ENCODE measurements around the gene TMEM183A.

The TMEM183A gene

DNA sequence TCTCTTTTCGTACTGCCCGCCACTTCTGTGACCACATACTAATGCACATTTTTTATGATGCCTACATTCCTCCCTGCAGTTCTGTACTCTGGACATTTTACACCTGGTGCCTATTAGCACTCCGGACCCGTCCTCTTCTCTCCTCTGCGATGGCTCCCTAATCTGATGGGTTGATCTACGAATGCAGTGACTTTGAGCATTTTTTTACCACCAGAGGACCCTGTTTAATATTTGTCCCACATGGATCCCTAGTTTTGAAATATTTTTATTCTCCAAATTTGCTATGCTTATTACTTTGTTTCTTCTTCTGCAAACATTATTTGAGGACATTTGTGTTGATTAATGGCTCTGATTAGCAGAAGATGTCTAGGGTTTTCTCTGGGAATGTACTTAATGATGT is 24.3 kb downstream of the TMEM183A start:
- H2AFZ ChIP-seq (ENCODE audit: low read length): no peak overlapping the region
- H3K36me3 ChIP-seq (ENCODE audit: insufficient read depth, low read length): no peaks in the 10 kb centered on the region
- H3K4me1 ChIP-seq (ENCODE audit: insufficient read depth, low read length, severe bottlenecking): peaks cover 4% of the 10 kb centered on the region
- no peaks in the 10 kb centered on the region for H3K27me3 ChIP-seq (ENCODE audit: insufficient read depth, low read length)
- no peak overlapping the region for H3K4me3 ChIP-seq (ENCODE audit: low read depth, low read length, poor library complexity, severe bottlenecking)
- H3K79me2 ChIP-seq (ENCODE audit: insufficient read depth, low read length): no peaks in the 10 kb centered on the region
- TF ChIP-seq, protein P1, sequence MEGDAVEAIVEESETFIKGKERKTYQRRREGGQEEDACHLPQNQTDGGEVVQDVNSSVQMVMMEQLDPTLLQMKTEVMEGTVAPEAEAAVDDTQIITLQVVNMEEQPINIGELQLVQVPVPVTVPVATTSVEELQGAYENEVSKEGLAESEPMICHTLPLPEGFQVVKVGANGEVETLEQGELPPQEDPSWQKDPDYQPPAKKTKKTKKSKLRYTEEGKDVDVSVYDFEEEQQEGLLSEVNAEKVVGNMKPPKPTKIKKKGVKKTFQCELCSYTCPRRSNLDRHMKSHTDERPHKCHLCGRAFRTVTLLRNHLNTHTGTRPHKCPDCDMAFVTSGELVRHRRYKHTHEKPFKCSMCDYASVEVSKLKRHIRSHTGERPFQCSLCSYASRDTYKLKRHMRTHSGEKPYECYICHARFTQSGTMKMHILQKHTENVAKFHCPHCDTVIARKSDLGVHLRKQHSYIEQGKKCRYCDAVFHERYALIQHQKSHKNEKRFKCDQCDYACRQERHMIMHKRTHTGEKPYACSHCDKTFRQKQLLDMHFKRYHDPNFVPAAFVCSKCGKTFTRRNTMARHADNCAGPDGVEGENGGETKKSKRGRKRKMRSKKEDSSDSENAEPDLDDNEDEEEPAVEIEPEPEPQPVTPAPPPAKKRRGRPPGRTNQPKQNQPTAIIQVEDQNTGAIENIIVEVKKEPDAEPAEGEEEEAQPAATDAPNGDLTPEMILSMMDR (IDR thresholded peaks at IDR 0.05; ENCODE audit: low read length): peak; percentile 66
- no peak for TF ChIP-seq EZH2 (IDR thresholded peaks at IDR 0.05; ENCODE audit: borderline replicate concordance, low read length)
- H3K9ac ChIP-seq (ENCODE audit: low read length): no peak overlapping the region
- H3F3A ChIP-seq (ENCODE audit: insufficient read depth, low read length): no peaks in the 10 kb centered on the region
- no peak overlapping the region for H3K4me2 ChIP-seq (ENCODE audit: low read length)
- no peak overlapping the region for H3K27ac ChIP-seq (ENCODE audit: low read depth, low read length, poor library complexity, severe bottlenecking)
- H3K9me3 ChIP-seq (ENCODE audit: low read length): no peaks in the 10 kb centered on the region
- H4K20me1 ChIP-seq (ENCODE audit: insufficient read depth, low read length): no peaks in the 10 kb centered on the region
- no peaks in the 10 kb centered on the region for H3K9me2 ChIP-seq (ENCODE audit: low read depth, low read length)

DNA sequence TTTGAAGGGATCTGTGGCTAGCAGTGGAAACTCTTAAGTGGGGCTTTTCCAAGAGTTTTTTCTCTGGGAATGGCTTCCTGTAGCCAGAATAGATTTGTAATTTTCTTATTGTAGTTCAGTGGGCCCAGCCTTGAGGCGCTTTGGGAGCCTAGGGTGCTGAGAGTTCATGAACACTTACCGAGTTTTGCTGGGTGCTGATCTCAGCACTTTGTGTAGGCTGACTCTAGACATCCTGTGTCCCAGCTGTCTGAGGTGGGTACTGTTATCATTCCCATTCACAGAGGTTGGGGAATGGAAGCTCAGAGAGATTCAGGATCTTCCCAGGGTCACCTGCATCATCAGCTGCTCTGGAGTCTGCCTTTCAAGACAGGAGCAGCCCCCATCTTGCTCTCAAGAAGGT is 26.1 kb downstream of the TMEM183A start:
- no peaks in the 10 kb centered on the region for H3K4me1 ChIP-seq (ENCODE audit: insufficient read depth, low read length, severe bottlenecking)
- H3K79me2 ChIP-seq (ENCODE audit: insufficient read depth, low read length): no peaks in the 10 kb centered on the region
- TF ChIP-seq, protein P1 (IDR thresholded peaks at IDR 0.05; ENCODE audit: low read length): no peak
- TF ChIP-seq EZH2 (IDR thresholded peaks at IDR 0.05; ENCODE audit: borderline replicate concordance, low read length): no peak

DNA sequence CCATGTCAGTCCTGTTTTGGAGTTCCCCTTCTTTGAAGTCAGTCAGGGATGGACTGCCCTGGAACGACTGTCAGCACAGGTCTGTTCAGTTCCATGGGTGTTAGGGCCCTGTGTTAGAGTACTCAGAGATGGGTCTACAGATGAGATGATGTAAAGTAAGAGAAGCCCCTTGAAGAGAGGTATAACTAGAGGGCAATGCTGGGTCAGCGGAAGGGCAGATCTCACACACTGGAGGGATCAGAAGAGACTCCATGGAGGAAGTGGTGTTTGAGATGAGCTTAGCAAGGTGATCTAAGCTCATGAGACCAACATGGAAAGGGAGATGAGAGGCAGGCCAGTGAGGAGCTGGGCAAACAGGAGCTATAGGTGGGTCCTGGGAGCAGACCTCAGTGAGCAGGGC is 26.7 kb downstream of the TMEM183A start:
- H3K36me3 ChIP-seq (ENCODE audit: insufficient read depth, low read length): no peaks in the 10 kb centered on the region
- no peaks in the 10 kb centered on the region for H3F3A ChIP-seq (ENCODE audit: insufficient read depth, low read length)
- no peaks in the 10 kb centered on the region for H4K20me1 ChIP-seq (ENCODE audit: insufficient read depth, low read length)
- no peak overlapping the region for H2AFZ ChIP-seq (ENCODE audit: low read length)
- no peak overlapping the region for H3K9ac ChIP-seq (ENCODE audit: low read length)
- no peak overlapping the region for H3K4me3 ChIP-seq (ENCODE audit: low read depth, low read length, poor library complexity, severe bottlenecking)
- no peaks in the 10 kb centered on the region for H3K79me2 ChIP-seq (ENCODE audit: insufficient read depth, low read length)
- H3K27me3 ChIP-seq (ENCODE audit: insufficient read depth, low read length): no peaks in the 10 kb centered on the region
- no peak overlapping the region for H3K4me2 ChIP-seq (ENCODE audit: low read length)
- no peak overlapping the region for H3K27ac ChIP-seq (ENCODE audit: low read depth, low read length, poor library complexity, severe bottlenecking)
- H3K4me1 ChIP-seq (ENCODE audit: insufficient read depth, low read length, severe bottlenecking): no peaks in the 10 kb centered on the region
- H3K9me3 ChIP-seq (ENCODE audit: low read length): no peaks in the 10 kb centered on the region
- TF ChIP-seq, protein P1 (IDR thresholded peaks at IDR 0.05; ENCODE audit: low read length): no peak
- no peak for TF ChIP-seq EZH2 (IDR thresholded peaks at IDR 0.05; ENCODE audit: borderline replicate concordance, low read length)
- H3K9me2 ChIP-seq (ENCODE audit: low read depth, low read length): no peaks in the 10 kb centered on the region

More for the DNA sequence above, 26.1 kb downstream of the TMEM183A start:
- H3F3A ChIP-seq (ENCODE audit: insufficient read depth, low read length): no peaks in the 10 kb centered on the region
- no peak overlapping the region for H3K4me2 ChIP-seq (ENCODE audit: low read length)
- no peak overlapping the region for H3K27ac ChIP-seq (ENCODE audit: low read depth, low read length, poor library complexity, severe bottlenecking)
- H2AFZ ChIP-seq (ENCODE audit: low read length): no peak overlapping the region
- H3K9ac ChIP-seq (ENCODE audit: low read length): no peak overlapping the region
- H3K9me3 ChIP-seq (ENCODE audit: low read length): no peaks in the 10 kb centered on the region
- no peaks in the 10 kb centered on the region for H3K36me3 ChIP-seq (ENCODE audit: insufficient read depth, low read length)
- H3K9me2 ChIP-seq (ENCODE audit: low read depth, low read length): no peaks in the 10 kb centered on the region
- H4K20me1 ChIP-seq (ENCODE audit: insufficient read depth, low read length): no peaks in the 10 kb centered on the region
- H3K4me3 ChIP-seq (ENCODE audit: low read depth, low read length, poor library complexity, severe bottlenecking): no peak overlapping the region
- no peaks in the 10 kb centered on the region for H3K27me3 ChIP-seq (ENCODE audit: insufficient read depth, low read length)
